Body of pancreas (tissue), 4 donors: Measurements from ENCODE around the gene PRELP. TPM values are rescaled to one million over a fixed set of nuclear protein-coding genes. Genes with fewer than 3 reads are reported as not detected.

Experiments used
- ATAC-seq: fragments of 150-250 bp; one replicate; pipeline ENCODE4 v1.9.1; 2016
- DNase-seq, 4 donors: peaks; one replicate each; pipeline ENCODE4 v3.0.0-alpha.2; 2019
- H3K27ac ChIP-seq, 4 donors: fragments of 200-600 bp; sonication (generic); 1 replicate in 3 of 4; 2 replicates in 1 of 4; pipeline versions ENCODE4 v1.5.1 to v1.6.1; 2016 to 2019; ENCODE audit warnings: mild to moderate bottlenecking in 1 of 4, mixed read lengths in 1 of 4, moderate library complexity in 1 of 4
- H3K27me3 ChIP-seq, 2 donors: fragments of 200-600 bp; sonication (generic); one replicate each; pipeline ENCODE4 v1.6.0; 2016; ENCODE audit warnings: mild to moderate bottlenecking in 1 of 2
- H3K36me3 ChIP-seq, 2 donors: fragments of 200-600 bp; sonication (generic); replicated peaks in 1 of 2; 2 replicates each; pipeline ENCODE4 v1.5.1; 2016; ENCODE audit warnings: low read depth in 2 of 2; ENCODE audit not compliant: insufficient read depth in 1 of 2
- H3K4me1 ChIP-seq: fragments of 200-600 bp; sonication (generic); one replicate; pipeline ENCODE4 v1.6.0; 2016
- H3K4me3 ChIP-seq, 2 donors: fragments of 200-600 bp; sonication (generic); 1 replicate in 1 of 2; 2 replicates in 1 of 2; pipeline ENCODE4 v1.5.1; 2016 to 2019
- H3K9me3 ChIP-seq, 3 donors: fragments of 200-600 bp; sonication (generic); 1 replicate in 2 of 3; 2 replicates in 1 of 3; pipeline ENCODE4 v1.5.1; 2016
- POLR2A ChIP-seq, 3 donors: fragments of 450-650 bp; IDR thresholded peaks; one replicate each; pipeline ENCODE4 v1.6.1; 2016; ENCODE audit warnings: antibody characterized with exemption in 3 of 3, mild to moderate bottlenecking in 2 of 3
- WGBS, 2 donors: methylation state at CpG; one replicate each; pipeline ENCODE4 v1.1.5; 2017; 5-methylcytosine and 5-hydroxymethylcytosine counted together
- intact Hi-C: fragments of 100-400 bp; cut with DNase I; formaldehyde crosslinking; loops from one replicate; pipeline ENCODE4 v1.15.1; 2023
- total RNA-seq, 2 donors: library from RNA; depleted of rRNA; stranded (reverse); fragments of >200 nt; gene quantifications; one replicate each; pipeline ENCODE4 v1.1.0, GENCODE V29; 2016
- TF ChIP-seq, protein P1 (sequence below), 7 experiments: fragments of 450-650 bp in 4 of 7; fragments of 200-600 bp in 3 of 7; sonication (generic) in 3 of 7; IDR thresholded peaks; one replicate each; pipeline ENCODE4 v1.5.1; 2016 to 2019; ENCODE audit warnings: antibody characterized with exemption in 7 of 7

PRELP gene
- total RNA-seq, 2 donors from 2014 or later: 14.8 to 28.0 TPM

DNA sequence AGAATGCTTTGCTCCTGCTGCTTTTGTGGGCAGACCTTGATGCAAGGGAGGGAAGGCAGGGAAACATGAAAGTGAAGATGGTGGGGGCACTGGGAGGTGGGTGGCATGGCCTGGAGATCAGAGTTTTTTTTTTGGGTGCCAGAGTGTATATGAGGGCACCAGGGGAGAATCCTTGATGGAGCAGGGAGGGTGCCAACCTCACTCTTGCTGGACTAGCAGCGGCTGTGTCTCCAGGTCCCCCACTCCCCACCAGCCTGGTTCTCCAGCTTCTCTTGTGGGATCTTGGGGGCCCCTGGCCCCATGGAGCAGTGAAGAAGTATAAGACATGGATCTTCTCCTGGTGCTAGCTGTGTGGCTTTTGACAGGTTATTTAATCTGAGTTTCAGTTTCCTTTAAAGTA, 13.5 kb upstream of the PRELP start:
- Histone ChIP-seq H3K27me3 (no peaks in the 10 kb centered on the region), H3K9me3 (no peaks in the 10 kb centered on the region), H3K27ac (no peak overlapping the region), H3K4me1 (peaks cover 6% of the 10 kb centered on the region), H3K4me3 (no peak overlapping the region), H3K36me3 (no peaks in the 10 kb centered on the region)
- no peak for ATAC-seq
- TF ChIP-seq POLR2A (IDR thresholded peaks at IDR 0.05): no peak
- TF ChIP-seq, protein P1, sequence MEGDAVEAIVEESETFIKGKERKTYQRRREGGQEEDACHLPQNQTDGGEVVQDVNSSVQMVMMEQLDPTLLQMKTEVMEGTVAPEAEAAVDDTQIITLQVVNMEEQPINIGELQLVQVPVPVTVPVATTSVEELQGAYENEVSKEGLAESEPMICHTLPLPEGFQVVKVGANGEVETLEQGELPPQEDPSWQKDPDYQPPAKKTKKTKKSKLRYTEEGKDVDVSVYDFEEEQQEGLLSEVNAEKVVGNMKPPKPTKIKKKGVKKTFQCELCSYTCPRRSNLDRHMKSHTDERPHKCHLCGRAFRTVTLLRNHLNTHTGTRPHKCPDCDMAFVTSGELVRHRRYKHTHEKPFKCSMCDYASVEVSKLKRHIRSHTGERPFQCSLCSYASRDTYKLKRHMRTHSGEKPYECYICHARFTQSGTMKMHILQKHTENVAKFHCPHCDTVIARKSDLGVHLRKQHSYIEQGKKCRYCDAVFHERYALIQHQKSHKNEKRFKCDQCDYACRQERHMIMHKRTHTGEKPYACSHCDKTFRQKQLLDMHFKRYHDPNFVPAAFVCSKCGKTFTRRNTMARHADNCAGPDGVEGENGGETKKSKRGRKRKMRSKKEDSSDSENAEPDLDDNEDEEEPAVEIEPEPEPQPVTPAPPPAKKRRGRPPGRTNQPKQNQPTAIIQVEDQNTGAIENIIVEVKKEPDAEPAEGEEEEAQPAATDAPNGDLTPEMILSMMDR (IDR thresholded peaks at IDR 0.05): no peak
- no peak for DNase-seq
- intact Hi-C loops: no loop called here
- WGBS, 2 donors: 100% methylated on average over 1 of the region's 1 CpG

DNA sequence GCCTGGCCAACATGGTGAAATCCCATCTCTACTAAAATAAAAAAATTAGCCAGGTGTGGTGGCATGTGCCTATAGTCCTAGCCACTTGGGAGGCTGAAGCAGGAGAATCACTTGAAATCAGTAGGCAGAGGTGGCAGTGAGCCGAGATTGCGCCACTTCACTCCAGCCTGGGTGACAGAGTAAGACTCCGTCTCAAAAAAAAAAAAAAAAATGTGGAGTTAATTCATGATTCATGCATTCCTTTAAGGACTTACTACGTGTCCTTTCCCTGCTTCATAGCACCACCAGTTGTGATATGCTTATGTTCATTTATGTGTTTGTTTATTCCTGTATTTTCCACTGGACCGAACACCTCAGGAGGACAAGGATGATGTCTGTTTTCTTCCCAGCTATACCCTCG, 12.7 kb upstream of the PRELP start:
- TF ChIP-seq, protein P1 (IDR thresholded peaks at IDR 0.05): no peak
- no peak for TF ChIP-seq POLR2A (IDR thresholded peaks at IDR 0.05)
- no peak for DNase-seq
- Histone ChIP-seq H3K9me3 (no peaks in the 10 kb centered on the region), H3K27me3 (no peaks in the 10 kb centered on the region), H3K4me3 (no peak overlapping the region), H3K36me3 (no peaks in the 10 kb centered on the region), H3K27ac (no peak overlapping the region), H3K4me1 (peaks cover 6% of the 10 kb centered on the region)
- WGBS, 2 donors: 79 to 80% methylated on average over 6 of the region's 6 CpGs
- intact Hi-C loops: no loop called here
- no peak for ATAC-seq

DNA sequence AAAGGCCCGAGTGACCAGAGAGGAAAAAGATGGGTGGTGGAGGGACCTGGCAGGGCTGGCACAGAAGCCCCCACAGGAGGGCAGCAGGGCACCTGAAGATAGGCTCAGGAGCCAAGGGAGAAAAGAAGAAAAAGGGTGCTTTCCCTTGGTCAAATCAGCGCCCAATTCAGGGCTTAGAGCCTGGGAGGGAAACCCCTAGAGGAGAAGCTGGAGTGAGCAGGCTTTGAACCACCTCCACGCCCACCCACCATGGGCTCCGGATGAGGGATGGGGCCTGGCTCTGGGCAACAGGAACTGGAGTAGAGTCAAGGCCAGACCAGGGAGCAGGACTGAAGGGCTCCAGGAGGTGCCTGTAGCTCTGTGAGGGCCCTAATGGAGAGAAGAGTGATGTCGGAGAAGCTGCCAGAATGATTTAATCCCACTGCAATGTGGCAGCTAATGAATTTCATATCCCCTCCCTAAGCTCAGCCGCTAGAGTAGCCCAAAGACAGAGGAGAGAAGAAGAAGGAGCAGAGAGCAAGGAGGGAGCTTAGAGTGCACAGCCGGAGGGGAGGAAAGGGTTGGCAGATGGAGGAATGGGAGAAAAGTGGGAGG, 12.0 kb upstream of the PRELP start:
- no peaks in the 10 kb centered on the region for H3K9me3 ChIP-seq
- no peak overlapping the region for H3K27ac ChIP-seq
- DNase-seq (no peak), ATAC-seq (peak; percentile 52)
- H3K4me3 ChIP-seq: no peak overlapping the region
- peaks cover 6% of the 10 kb centered on the region for H3K4me1 ChIP-seq
- H3K27me3 ChIP-seq: no peaks in the 10 kb centered on the region
- H3K36me3 ChIP-seq: no peaks in the 10 kb centered on the region
- intact Hi-C loops: no loop called here
- WGBS, 2 donors: 59 to 66% methylated on average over 7 of the region's 7 CpGs
- TF ChIP-seq, protein P1 (IDR thresholded peaks at IDR 0.05): peak in 1 of 7 experiments; percentile 23
- TF ChIP-seq POLR2A (IDR thresholded peaks at IDR 0.05): no peak

DNA sequence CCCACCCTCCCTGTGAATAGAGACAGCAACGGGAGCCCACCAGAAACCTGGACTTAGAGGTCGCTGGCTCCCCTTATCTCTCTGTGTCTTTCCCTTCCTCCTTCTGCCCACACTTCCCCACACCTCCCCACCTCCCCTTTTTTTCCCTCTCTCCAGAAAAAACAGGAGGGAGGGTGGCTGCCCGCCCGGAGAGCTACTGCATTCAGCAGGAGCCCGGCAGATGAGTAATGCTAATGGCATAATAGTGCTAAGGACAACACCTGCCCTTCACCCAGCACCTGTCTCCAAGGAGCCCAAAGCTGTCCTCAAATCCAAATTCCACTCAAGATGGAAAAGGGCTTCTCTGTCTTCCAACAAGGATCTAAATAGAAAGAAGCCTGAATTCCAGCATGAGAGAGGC, 11.4 kb upstream of the PRELP start:
- Histone ChIP-seq H3K4me1 (peaks cover 6% of the 10 kb centered on the region), H3K4me3 (no peak overlapping the region), H3K36me3 (no peaks in the 10 kb centered on the region), H3K27me3 (no peaks in the 10 kb centered on the region), H3K9me3 (no peaks in the 10 kb centered on the region), H3K27ac (no peak overlapping the region)
- DNase-seq (no peak), ATAC-seq (no peak)
- intact Hi-C loops: no loop called here
- no peak for TF ChIP-seq POLR2A (IDR thresholded peaks at IDR 0.05)
- TF ChIP-seq, protein P1 (IDR thresholded peaks at IDR 0.05): no peak
- WGBS, 2 donors: 75 to 77% methylated on average over 5 of the region's 5 CpGs

DNA sequence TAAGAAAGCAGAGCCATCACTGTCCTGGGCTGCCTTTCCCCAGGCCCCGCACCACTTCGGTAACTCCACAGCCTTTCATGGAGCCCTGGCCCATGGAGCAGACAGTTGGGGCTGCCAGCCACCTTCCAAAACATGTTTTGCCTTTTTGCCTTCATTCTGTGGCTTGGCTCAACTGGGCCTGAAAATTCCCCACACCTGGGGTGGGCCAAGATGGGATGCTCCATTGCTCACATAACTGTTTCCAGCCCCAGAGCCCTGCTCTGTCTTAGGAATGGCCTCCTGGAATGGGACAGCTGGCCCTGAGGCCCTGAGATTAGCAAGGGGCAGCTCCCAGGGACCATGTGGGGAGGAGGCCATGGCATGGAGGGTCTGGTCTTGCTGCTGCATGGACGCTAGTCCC, 10.9 kb upstream of the PRELP start:
- WGBS, 2 donors: 91% methylated on average over 3 of the region's 3 CpGs; no CpG with 5 or more reads in 1 of the 2 donors
- Histone ChIP-seq H3K9me3 (no peaks in the 10 kb centered on the region), H3K27me3 (no peaks in the 10 kb centered on the region), H3K27ac (no peak overlapping the region), H3K4me1 (peaks cover 6% of the 10 kb centered on the region), H3K36me3 (no peaks in the 10 kb centered on the region), H3K4me3 (no peak overlapping the region)
- intact Hi-C loops: no loop called here
- ATAC-seq: no peak
- TF ChIP-seq POLR2A (IDR thresholded peaks at IDR 0.05): no peak
- TF ChIP-seq, protein P1 (IDR thresholded peaks at IDR 0.05): no peak
- no peak for DNase-seq
